ENCODE measurements around the gene UPK1A. TPM values are rescaled to one million over a fixed set of nuclear protein-coding genes. Genes with fewer than 3 reads are reported as not detected.

UPK1A gene
- total and polyA plus RNA-seq, 2 donors (not counting 3 experiments of a cell fraction or from before 2014, with no cell fraction given) = not detected

DNA sequence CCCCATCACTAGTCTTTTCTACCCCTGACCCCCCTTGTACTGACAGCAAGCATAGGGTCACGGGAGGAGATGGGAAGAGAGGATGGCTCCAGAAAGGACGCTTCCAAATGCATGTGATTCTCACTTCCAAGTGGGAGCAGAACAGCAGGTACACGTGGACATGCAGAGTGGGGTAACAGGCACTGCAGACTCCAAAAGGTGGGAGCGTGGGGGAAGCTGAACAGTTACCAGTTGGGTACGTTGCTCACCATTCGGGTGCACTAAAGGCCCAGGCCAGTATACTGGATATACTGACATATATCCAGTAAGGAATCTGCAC lies 27.0 kb upstream of the UPK1A start:
- H2AFZ ChIP-seq (ENCODE audit: low read depth, low read length) = no peak overlapping the region
- POLR2A ChIA-PET = no interaction called here
- intact Hi-C loops (cut with micrococcal nuclease) = no loop called here
- H3K4me2 ChIP-seq (ENCODE audit: insufficient read depth, low read length) = no peak overlapping the region
- H3K27me3 ChIP-seq (ENCODE audit: control insufficient read depth in 2 of 2, insufficient read depth in 2 of 2, low read length in 2 of 2) = no peaks in the 10 kb centered on the region
- H3K79me2 ChIP-seq (ENCODE audit: control insufficient read depth, insufficient read depth, low read length) = no peaks in the 10 kb centered on the region
- peaks cover 14% of the 10 kb centered on the region for H3K4me1 ChIP-seq (ENCODE audit: control insufficient read depth, extremely low read depth, insufficient read depth, low read length)
- no peaks in the 10 kb centered on the region for H4K20me1 ChIP-seq (replicated peaks; ENCODE audit: control insufficient read depth, extremely low read depth, insufficient read depth, low read length)
- no TSS peak for BruUV-seq (replicated peaks)
- H3K36me3 ChIP-seq (ENCODE audit: control insufficient read depth in 2 of 2, extremely low read depth in 1 of 2, insufficient read depth in 2 of 2, low read length in 2 of 2) = peaks cover 9 to 24% of the 10 kb centered on the region in 2 experiments
- no peak overlapping the region for H3K4me3 ChIP-seq (replicated peaks in 1 of 3; ENCODE audit: insufficient read depth in 1 of 3, low read depth in 1 of 3, low read length in 3 of 3)
- dilution Hi-C loops (cut with MboI; ENCODE audit: extremely low pct_ligation_motif_present, low sequenced_read_pairs) = no loop called here
- no peak for TF ChIP-seq GATA2 (IDR thresholded peaks at IDR 0.05; ENCODE audit: insufficient read depth, insufficient read length, low read depth, low read length)
- TF ChIP-seq, protein P1, sequence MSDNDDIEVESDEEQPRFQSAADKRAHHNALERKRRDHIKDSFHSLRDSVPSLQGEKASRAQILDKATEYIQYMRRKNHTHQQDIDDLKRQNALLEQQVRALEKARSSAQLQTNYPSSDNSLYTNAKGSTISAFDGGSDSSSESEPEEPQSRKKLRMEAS (IDR thresholded peaks at IDR 0.05; ENCODE audit: insufficient read depth, insufficient read length) = no peak
- no peak for TF ChIP-seq EZH2 (IDR thresholded peaks at IDR 0.05; ENCODE audit: borderline replicate concordance, low read depth, low read length, severe bottlenecking)
- TF ChIP-seq MYC (IDR thresholded peaks at IDR 0.05; ENCODE audit: low read depth, low read length) = no peak
- no peak for TF ChIP-seq POLR2A (IDR thresholded peaks at IDR 0.05; ENCODE audit: low read depth, low read length)
- no peak for TF ChIP-seq JUN (IDR thresholded peaks at IDR 0.05; ENCODE audit: borderline replicate concordance, insufficient read depth, insufficient read length, low read depth)
- TF ChIP-seq, protein P2, sequence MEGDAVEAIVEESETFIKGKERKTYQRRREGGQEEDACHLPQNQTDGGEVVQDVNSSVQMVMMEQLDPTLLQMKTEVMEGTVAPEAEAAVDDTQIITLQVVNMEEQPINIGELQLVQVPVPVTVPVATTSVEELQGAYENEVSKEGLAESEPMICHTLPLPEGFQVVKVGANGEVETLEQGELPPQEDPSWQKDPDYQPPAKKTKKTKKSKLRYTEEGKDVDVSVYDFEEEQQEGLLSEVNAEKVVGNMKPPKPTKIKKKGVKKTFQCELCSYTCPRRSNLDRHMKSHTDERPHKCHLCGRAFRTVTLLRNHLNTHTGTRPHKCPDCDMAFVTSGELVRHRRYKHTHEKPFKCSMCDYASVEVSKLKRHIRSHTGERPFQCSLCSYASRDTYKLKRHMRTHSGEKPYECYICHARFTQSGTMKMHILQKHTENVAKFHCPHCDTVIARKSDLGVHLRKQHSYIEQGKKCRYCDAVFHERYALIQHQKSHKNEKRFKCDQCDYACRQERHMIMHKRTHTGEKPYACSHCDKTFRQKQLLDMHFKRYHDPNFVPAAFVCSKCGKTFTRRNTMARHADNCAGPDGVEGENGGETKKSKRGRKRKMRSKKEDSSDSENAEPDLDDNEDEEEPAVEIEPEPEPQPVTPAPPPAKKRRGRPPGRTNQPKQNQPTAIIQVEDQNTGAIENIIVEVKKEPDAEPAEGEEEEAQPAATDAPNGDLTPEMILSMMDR (IDR thresholded peaks at IDR 0.05; ENCODE audit: extremely low read depth in 1 of 2, insufficient read depth in 1 of 2, low read depth in 1 of 2, low read length in 2 of 2) = no peak
- no peak for TF ChIP-seq FOS (IDR thresholded peaks at IDR 0.05; ENCODE audit: borderline replicate concordance, insufficient read depth, low read length)
- TF ChIP-seq POLR2AphosphoS5 (IDR thresholded peaks at IDR 0.05; ENCODE audit: insufficient read depth, low read depth, low read length) = no peak
- no peaks in the 10 kb centered on the region for H3K9me3 ChIP-seq (replicated peaks; ENCODE audit: control insufficient read depth, insufficient read depth, low read length)
- no peak overlapping the region for H3K27ac ChIP-seq (ENCODE audit: insufficient read depth, low read depth, low read length)
- CTCF ChIA-PET = no interaction called here
- DNase-seq (ENCODE audit: low read depth, low spot score) = no peak
- FAIRE-seq = no peak
- H3K9ac ChIP-seq (replicated peaks; ENCODE audit: extremely low read depth, insufficient read depth, low read length) = no peak overlapping the region
- no peaks in the 10 kb centered on the region for H3K9me1 ChIP-seq (replicated peaks; ENCODE audit: control insufficient read depth, extremely low read depth, insufficient read depth, low read length)
